IPS DF 6.9 (cell line): ENCODE measurements around the gene SH3BP5.

Source experiments
- DNase-seq: peaks from one replicate; pipeline ENCODE4 v3.0.0-alpha.2; 2013; ENCODE audit warnings: low read depth, low spot score
- H3K27ac ChIP-seq: one replicate; pipeline ENCODE4 v1.5.1; 2013; ENCODE audit warnings: low read length, control low read depth
- H3K27me3 ChIP-seq: 2 replicates; pipeline ENCODE4 v1.6.1; 2013; ENCODE audit warnings: mild to moderate bottlenecking, low read length; ENCODE audit not compliant: control insufficient read depth, insufficient read depth
- H3K36me3 ChIP-seq: 2 replicates; pipeline ENCODE4 v1.6.1; 2013; ENCODE audit warnings: low read length; ENCODE audit not compliant: control insufficient read depth, insufficient read depth
- H3K4me1 ChIP-seq: 2 replicates; pipeline ENCODE4 v1.6.1; 2013; ENCODE audit warnings: low read length; ENCODE audit not compliant: control insufficient read depth, insufficient read depth
- H3K4me3 ChIP-seq: 2 replicates; pipeline ENCODE4 v1.5.1; 2013; ENCODE audit warnings: mild to moderate bottlenecking, low read length
- H3K9me3 ChIP-seq: 2 replicates; pipeline ENCODE4 v1.6.1; 2013; ENCODE audit warnings: low read length, inconsistent platforms; ENCODE audit not compliant: control insufficient read depth, insufficient read depth
- WGBS: extraction: QIAGEN DNeasy Blood & Tissue Kit; methylation state at CpG from one replicate; pipeline ENCODE4 v1.1.7; 2013; ENCODE audit warnings: mixed read lengths, missing lambda C conversion rate; ENCODE audit not compliant: insufficient read length, insufficient coverage; 5-methylcytosine and 5-hydroxymethylcytosine counted together

SH3BP5 gene

DNA sequence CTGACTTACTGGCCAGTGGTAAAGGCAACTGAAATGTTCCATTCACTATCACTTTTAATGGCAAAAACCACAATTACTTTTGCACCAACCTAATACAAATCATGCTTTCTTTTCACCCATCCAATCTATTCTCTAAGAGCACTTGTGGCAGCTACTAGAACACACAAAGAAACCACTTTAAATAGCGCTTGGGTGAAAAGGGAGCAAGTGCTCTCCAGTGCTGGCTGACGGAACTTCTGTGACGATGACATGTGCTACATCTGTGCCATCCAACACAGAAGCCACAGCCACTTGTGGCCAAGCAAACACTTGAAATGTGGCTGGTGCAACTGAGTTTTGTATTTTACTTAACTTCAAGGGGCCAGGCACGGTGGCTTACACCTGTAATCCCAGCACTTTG lies 18.9 kb downstream of the SH3BP5 start:
- H3K36me3 ChIP-seq: no peaks in the 10 kb centered on the region
- WGBS: no CpG with 5 or more reads among the region's 4 CpGs
- peaks cover 2% of the 10 kb centered on the region; the same call in 1 of the 2 replicates for H3K4me1 ChIP-seq
- H3K27ac ChIP-seq: no peak overlapping the region
- H3K27me3 ChIP-seq: no peaks in the 10 kb centered on the region
- H3K9me3 ChIP-seq: no peaks in the 10 kb centered on the region
- H3K4me3 ChIP-seq: no peak overlapping the region
- no peak for DNase-seq

DNA sequence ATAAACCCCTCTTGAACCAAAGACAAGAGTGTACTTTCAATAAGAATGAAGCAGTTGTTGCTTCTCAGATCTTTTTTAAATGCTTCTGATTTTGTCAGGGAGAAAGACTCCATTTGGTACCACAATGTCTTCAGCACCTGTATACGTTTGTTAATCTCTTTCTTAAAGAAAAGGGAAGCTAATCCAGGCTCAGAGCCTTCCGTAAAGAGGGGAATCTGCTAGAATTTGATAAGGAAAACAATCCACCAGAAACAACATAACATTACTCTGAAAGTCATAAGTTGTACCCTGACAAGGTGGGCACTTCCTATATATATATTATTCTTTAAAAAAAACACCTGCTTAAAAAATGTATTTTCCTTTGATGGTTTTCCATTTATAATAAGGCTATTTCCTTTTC lies 19.8 kb downstream of the SH3BP5 start:
- WGBS: no CpG with 5 or more reads among the region's 2 CpGs
- peaks cover 4% of the 10 kb centered on the region; the same call in 1 of the 2 replicates for H3K4me1 ChIP-seq
- H3K27ac ChIP-seq: no peak overlapping the region
- H3K27me3 ChIP-seq: no peaks in the 10 kb centered on the region
- H3K36me3 ChIP-seq: no peaks in the 10 kb centered on the region
- H3K9me3 ChIP-seq: no peaks in the 10 kb centered on the region
- no peak overlapping the region for H3K4me3 ChIP-seq
- no peak for DNase-seq

- no CpG with 5 or more reads among the region's 6 CpGs for WGBS
- Histone ChIP-seq H3K27ac (no peak overlapping the region), H3K9me3 (no peaks in the 10 kb centered on the region), H3K36me3 (no peaks in the 10 kb centered on the region), H3K4me1 (peaks cover 4% of the 10 kb centered on the region; the same call in 1 of the 2 replicates), H3K27me3 (no peaks in the 10 kb centered on the region), H3K4me3 (no peak overlapping the region)
- no peak for DNase-seq
These were observed 21.7 kb downstream of the SH3BP5 start for GRCh38 chr3:15310491-15311370.

GRCh38 chr3:15309662-15310335 lies 22.6 kb downstream of the SH3BP5 start:
- Histone ChIP-seq H3K27ac (no peak overlapping the region), H3K36me3 (no peaks in the 10 kb centered on the region), H3K9me3 (no peaks in the 10 kb centered on the region), H3K27me3 (no peaks in the 10 kb centered on the region), H3K4me1 (peaks cover 4% of the 10 kb centered on the region; the same call in 1 of the 2 replicates), H3K4me3 (no peak overlapping the region)
- no CpG with 5 or more reads among the region's 6 CpGs for WGBS
- DNase-seq: no peak

DNA sequence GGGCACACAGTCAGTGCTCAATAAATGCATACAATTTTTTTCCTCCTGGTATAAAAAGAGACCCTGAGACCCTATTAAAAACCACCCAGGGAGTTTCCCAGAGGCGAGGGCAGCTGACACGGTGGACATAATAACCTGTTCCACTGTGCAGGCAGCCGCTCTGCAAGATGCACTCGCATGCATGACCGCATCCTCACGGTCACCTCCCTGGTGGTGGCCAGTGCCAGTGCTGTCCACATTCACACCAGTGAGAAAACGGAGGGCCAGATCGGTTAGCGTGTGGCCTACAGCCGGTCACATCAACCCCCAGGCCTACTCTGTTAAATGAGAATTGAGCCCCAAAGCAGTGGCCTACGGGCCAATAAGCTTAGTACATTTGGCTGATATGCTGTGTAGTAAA lies 24.8 kb downstream of the SH3BP5 start:
- H3K9me3 ChIP-seq: no peaks in the 10 kb centered on the region
- H3K27me3 ChIP-seq: no peaks in the 10 kb centered on the region
- no peak for DNase-seq
- H3K36me3 ChIP-seq: no peaks in the 10 kb centered on the region
- H3K4me3 ChIP-seq: no peak overlapping the region
- H3K4me1 ChIP-seq: peaks cover 4% of the 10 kb centered on the region; the same call in 1 of the 2 replicates
- H3K27ac ChIP-seq: no peak overlapping the region
- WGBS: no CpG with 5 or more reads among the region's 11 CpGs

GRCh38 chr3:15306979-15307359 lies 25.4 kb downstream of the SH3BP5 start:
- H3K36me3 ChIP-seq: no peaks in the 10 kb centered on the region
- no peak overlapping the region for H3K4me3 ChIP-seq
- H3K27ac ChIP-seq: no peak overlapping the region
- no peaks in the 10 kb centered on the region for H3K27me3 ChIP-seq
- H3K4me1 ChIP-seq: peaks cover 4% of the 10 kb centered on the region; the same call in 1 of the 2 replicates
- no peaks in the 10 kb centered on the region for H3K9me3 ChIP-seq
- DNase-seq: no peak
- no CpG with 5 or more reads among the region's 5 CpGs for WGBS

DNA sequence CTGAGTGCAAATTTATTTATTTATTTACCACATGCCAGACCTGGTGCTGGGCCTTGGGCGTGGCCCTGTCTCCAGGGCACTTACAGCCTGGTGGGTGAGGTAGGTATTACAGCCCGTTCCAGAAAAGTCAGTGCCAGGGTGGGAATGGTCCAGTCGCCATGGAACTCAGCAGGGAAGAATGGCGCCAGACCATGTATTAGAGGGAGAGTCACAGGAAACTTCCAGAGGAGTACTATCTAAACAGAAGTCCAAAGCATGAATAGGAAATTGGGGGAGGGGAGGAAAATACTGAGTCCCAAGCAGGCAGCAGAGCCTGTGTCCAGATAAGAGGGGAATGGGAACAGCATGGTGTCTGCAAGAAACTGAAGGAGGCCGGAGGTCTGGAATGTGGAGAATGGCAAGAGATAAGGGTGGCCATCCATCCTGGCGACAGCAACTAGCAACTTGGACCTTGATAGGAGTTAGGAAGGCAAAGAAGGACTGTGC lies 27.0 kb downstream of the SH3BP5 start:
- DNase-seq: no peak
- no peaks in the 10 kb centered on the region for H3K27me3 ChIP-seq
- H3K27ac ChIP-seq: no peak overlapping the region
- H3K4me3 ChIP-seq: no peak overlapping the region
- H3K9me3 ChIP-seq: no peaks in the 10 kb centered on the region
- no CpG with 5 or more reads among the region's 6 CpGs for WGBS
- H3K36me3 ChIP-seq: no peaks in the 10 kb centered on the region
- H3K4me1 ChIP-seq: peaks cover 4% of the 10 kb centered on the region; the same call in 1 of the 2 replicates

- Histone ChIP-seq H3K27me3 (no peaks in the 10 kb centered on the region), H3K4me3 (no peak overlapping the region)
- WGBS: no CpG with 5 or more reads among the region's 13 CpGs
These were observed 28.7 kb downstream of the SH3BP5 start for GRCh38 chr3:15303728-15304127.

DNA sequence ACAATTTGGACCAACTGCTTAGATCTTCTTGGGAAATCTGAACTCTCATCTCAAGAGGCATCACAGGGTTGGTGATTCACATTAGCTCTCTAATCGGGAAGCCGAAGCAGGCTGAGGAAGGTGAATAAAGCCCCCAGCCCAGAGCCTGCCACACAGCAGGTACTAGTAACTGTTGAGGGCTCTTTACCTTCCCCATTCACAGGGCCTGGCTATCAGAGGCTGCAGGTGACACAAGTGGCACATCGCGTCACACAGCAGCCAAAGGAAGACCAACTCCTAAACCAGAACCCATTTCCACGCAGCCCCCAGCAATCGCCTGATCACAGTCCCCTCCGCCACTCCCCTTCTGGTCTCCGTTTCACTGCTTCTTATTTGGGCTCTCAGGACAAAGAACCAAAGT lies 29.2 kb downstream of the SH3BP5 start:
- Histone ChIP-seq H3K4me3 (no peak overlapping the region), H3K9me3 (no peaks in the 10 kb centered on the region), H3K36me3 (no peaks in the 10 kb centered on the region), H3K27ac (no peak overlapping the region), H3K27me3 (no peaks in the 10 kb centered on the region), H3K4me1 (no peaks in the 10 kb centered on the region; the same call in 1 of the 2 replicates)
- DNase-seq: no peak
- no CpG with 5 or more reads among the region's 8 CpGs for WGBS

More at GRCh38 chr3:15303728-15304127, 28.7 kb downstream of the SH3BP5 start:
- H3K4me1 ChIP-seq: peaks cover 3% of the 10 kb centered on the region; the same call in 1 of the 2 replicates
- DNase-seq: no peak
- no peaks in the 10 kb centered on the region for H3K36me3 ChIP-seq
- H3K27ac ChIP-seq: no peak overlapping the region
- no peaks in the 10 kb centered on the region for H3K9me3 ChIP-seq

DNA sequence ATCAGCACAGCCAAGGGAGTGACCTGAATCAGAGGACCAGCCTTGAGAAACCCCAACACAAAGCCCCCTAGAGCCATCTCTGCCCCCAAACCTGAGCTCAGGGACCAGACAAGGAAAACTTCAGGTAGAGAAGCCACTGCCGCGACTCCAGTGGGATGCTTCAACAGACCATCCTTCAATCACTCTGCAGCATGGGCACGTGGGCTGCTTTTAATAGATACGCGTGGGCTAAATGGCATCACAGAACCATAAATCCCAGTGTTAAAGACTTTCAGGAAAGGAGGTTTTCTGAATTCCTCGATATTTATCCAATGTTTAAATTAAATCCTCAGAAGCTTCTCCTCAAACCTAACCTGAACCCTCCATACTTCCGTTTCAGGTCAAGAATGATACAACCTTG lies 30.6 kb downstream of the SH3BP5 start:
- no peak overlapping the region for H3K4me3 ChIP-seq
- no peak for DNase-seq
- H3K27ac ChIP-seq: no peak overlapping the region
- no peaks in the 10 kb centered on the region for H3K9me3 ChIP-seq
- H3K27me3 ChIP-seq: no peaks in the 10 kb centered on the region
- WGBS: no CpG with 5 or more reads among the region's 7 CpGs
- H3K4me1 ChIP-seq: no peaks in the 10 kb centered on the region
- no peaks in the 10 kb centered on the region for H3K36me3 ChIP-seq
